HG03558 (cell line): Measurements from ENCODE around the gene CLIC6.

Experiments used
- ATAC-seq: cut with Tn5 transposase; IDR thresholded peaks from one replicate; pipeline ENCODE4 v1.9.1; 2021; ENCODE audit warnings: moderate number of reproducible peaks; ENCODE audit not compliant: unreplicated experiment; ENCODE audit errors: extremely low read depth

Gene CLIC6

GRCh38 chr21:34761758-34762330 lies 93.0 kb downstream of the CLIC6 start:
- ATAC-seq = no peak

- ATAC-seq = no peak
Observed at GRCh38 chr21:34762786-34763185, 94.0 kb downstream of the CLIC6 start.

- ATAC-seq = no peak
Observed at GRCh38 chr21:34764715-34765284, 96.0 kb downstream of the CLIC6 start.

- no peak for ATAC-seq
Observed at GRCh38 chr21:34765619-34766018, 96.8 kb downstream of the CLIC6 start.

- no peak for ATAC-seq
Observed at GRCh38 chr21:34766862-34767261, 98.1 kb downstream of the CLIC6 start.
